ENCODE data around the gene PTPRC. TPM values are rescaled to one million over a fixed set of nuclear protein-coding genes. Genes with fewer than 3 reads are reported as not detected.

Gene PTPRC
- total and polyA plus RNA-seq, 2 donors (not counting 3 experiments of a cell fraction or from before 2014, with no cell fraction given) = not detected

DNA sequence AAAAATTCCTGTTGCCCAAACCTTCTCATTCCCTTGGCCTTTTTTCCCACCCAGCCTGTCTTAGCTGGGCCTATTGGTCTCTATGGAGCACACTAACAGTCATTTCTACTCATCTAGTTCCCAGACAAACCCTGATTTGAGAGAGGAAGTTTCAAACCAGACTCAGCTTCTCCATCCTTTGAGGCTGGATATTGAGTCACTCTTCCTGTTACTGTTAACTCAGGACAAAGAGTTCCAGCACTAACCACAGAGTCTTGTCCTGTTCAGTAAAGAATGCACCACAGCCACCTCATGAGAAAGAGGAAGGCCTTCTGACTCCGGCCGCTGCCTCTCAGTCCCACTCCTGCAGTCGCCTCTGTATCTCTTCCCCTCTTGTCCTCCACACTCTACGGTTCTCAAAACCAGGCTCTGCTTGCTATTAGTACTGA, 137.8 kb downstream of the PTPRC start:
- Histone ChIP-seq H3K9me1 (replicated peaks; ENCODE audit: control insufficient read depth, extremely low read depth, insufficient read depth, low read length) (no peaks in the 10 kb centered on the region), H3K27me3 (ENCODE audit: control insufficient read depth in 2 of 2, insufficient read depth in 2 of 2, low read length in 2 of 2) (no peaks in the 10 kb centered on the region), H3K4me1 (ENCODE audit: control insufficient read depth, extremely low read depth, insufficient read depth, low read length) (peaks cover 56% of the 10 kb centered on the region), H2AFZ (ENCODE audit: low read depth, low read length) (peak overlapping the region; percentile 14), H3K9ac (replicated peaks; ENCODE audit: extremely low read depth, insufficient read depth, low read length) (peak overlapping the region; percentile 75), H3K9me3 (replicated peaks; ENCODE audit: control insufficient read depth, insufficient read depth, low read length) (no peaks in the 10 kb centered on the region), H3K4me3 (replicated peaks in 1 of 3; ENCODE audit: insufficient read depth in 1 of 3, low read depth in 1 of 3, low read length in 3 of 3) (no peak overlapping the region), H3K79me2 (ENCODE audit: control insufficient read depth, insufficient read depth, low read length) (no peaks in the 10 kb centered on the region), H3K36me3 (ENCODE audit: control insufficient read depth in 2 of 2, extremely low read depth in 1 of 2, insufficient read depth in 2 of 2, low read length in 2 of 2) (no peaks in the 10 kb centered on the region), H4K20me1 (replicated peaks; ENCODE audit: control insufficient read depth, extremely low read depth, insufficient read depth, low read length) (no peaks in the 10 kb centered on the region), H3K27ac (ENCODE audit: insufficient read depth, low read depth, low read length) (peak overlapping the region; percentile 99), H3K4me2 (ENCODE audit: insufficient read depth, low read length) (peak overlapping the region; percentile 65)
- dilution Hi-C loops (cut with MboI; ENCODE audit: extremely low pct_ligation_motif_present, low sequenced_read_pairs) (no loop called here), intact Hi-C loops (cut with micrococcal nuclease) (loop anchor here (1.0 to 5.0 kb wide), 8 partner anchors 12 to 658 kb away; no protein-coding TSS in a partner anchor)
- FAIRE-seq = peak; percentile 96
- TF ChIP-seq GATA2 (IDR thresholded peaks at IDR 0.05; ENCODE audit: insufficient read depth, insufficient read length, low read depth, low read length) (peak; percentile 83), EZH2 (IDR thresholded peaks at IDR 0.05; ENCODE audit: borderline replicate concordance, low read depth, low read length, severe bottlenecking) (no peak), POLR2AphosphoS5 (IDR thresholded peaks at IDR 0.05; ENCODE audit: insufficient read depth, low read depth, low read length) (peak; percentile 94), POLR2A (IDR thresholded peaks at IDR 0.05; ENCODE audit: low read depth, low read length) (peak; percentile 63), FOS (IDR thresholded peaks at IDR 0.05; ENCODE audit: borderline replicate concordance, insufficient read depth, low read length) (peak; percentile 95), JUN (IDR thresholded peaks at IDR 0.05; ENCODE audit: borderline replicate concordance, insufficient read depth, insufficient read length, low read depth) (peak; percentile 98), MYC (IDR thresholded peaks at IDR 0.05; ENCODE audit: low read depth, low read length) (no peak)
- TF ChIP-seq, protein P1, sequence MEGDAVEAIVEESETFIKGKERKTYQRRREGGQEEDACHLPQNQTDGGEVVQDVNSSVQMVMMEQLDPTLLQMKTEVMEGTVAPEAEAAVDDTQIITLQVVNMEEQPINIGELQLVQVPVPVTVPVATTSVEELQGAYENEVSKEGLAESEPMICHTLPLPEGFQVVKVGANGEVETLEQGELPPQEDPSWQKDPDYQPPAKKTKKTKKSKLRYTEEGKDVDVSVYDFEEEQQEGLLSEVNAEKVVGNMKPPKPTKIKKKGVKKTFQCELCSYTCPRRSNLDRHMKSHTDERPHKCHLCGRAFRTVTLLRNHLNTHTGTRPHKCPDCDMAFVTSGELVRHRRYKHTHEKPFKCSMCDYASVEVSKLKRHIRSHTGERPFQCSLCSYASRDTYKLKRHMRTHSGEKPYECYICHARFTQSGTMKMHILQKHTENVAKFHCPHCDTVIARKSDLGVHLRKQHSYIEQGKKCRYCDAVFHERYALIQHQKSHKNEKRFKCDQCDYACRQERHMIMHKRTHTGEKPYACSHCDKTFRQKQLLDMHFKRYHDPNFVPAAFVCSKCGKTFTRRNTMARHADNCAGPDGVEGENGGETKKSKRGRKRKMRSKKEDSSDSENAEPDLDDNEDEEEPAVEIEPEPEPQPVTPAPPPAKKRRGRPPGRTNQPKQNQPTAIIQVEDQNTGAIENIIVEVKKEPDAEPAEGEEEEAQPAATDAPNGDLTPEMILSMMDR (IDR thresholded peaks at IDR 0.05; ENCODE audit: extremely low read depth in 1 of 2, insufficient read depth in 1 of 2, low read depth in 1 of 2, low read length in 2 of 2) = no peak
- TF ChIP-seq, protein P2, sequence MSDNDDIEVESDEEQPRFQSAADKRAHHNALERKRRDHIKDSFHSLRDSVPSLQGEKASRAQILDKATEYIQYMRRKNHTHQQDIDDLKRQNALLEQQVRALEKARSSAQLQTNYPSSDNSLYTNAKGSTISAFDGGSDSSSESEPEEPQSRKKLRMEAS (IDR thresholded peaks at IDR 0.05; ENCODE audit: insufficient read depth, insufficient read length) = no peak
- DNase-seq (ENCODE audit: low read depth, low spot score) = peak; percentile 98
- BruUV-seq (replicated peaks) = no TSS peak
- ChIA-PET POLR2A (interaction anchor here (1.0 to 1.9 kb wide), 3 partner anchors 12 to 159 kb away, joined by 3 to 11 read pairs (median 4); no protein-coding TSS in a partner anchor), CTCF (interaction anchor here (0.7 to 1.6 kb wide), 7 partner anchors 12 to 687 kb away, joined by 3 to 10 read pairs (median 5); no protein-coding TSS in a partner anchor)
